Suppressor macrophage (primary cell): ENCODE measurements around the gene GGT7.
"Not testable (repeated sequence)": the region's sequence is repeated elsewhere in the genome, so short reads cannot be mapped to it uniquely, and the experiment has no call there.

Experiments
- DNase-seq, 4 experiments: peaks; one replicate each; pipeline ENCODE4 v3.0.0-alpha.2; 2020 to 2022

Gene GGT7

GRCh38 chr20:34842143-34842542, 30.5 kb downstream of the GGT7 start:
- DNase-seq, result no peak

DNA sequence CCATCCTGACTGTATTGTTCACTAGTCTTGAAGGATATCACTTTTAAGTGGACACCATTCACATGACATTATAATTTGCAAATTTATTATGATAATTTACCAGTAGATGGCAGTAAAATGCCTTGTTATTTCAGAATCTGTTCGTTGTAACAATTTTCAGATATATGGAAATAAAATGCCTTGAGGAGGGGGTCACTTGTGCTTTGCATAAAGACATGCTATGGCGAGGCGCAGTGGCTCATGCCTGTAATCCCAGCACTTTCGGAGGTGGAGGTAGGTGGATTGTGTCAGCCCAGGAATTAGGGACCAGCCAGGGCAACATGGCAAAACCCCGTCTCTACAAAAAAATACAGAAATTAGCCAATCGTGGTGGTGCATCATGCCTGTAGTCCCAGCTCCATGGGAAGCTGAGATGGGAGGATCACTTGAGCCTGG, 38.2 kb downstream of the GGT7 start:
- peak in 2 of 4 experiments; percentile 71 to 78 for DNase-seq

DNA sequence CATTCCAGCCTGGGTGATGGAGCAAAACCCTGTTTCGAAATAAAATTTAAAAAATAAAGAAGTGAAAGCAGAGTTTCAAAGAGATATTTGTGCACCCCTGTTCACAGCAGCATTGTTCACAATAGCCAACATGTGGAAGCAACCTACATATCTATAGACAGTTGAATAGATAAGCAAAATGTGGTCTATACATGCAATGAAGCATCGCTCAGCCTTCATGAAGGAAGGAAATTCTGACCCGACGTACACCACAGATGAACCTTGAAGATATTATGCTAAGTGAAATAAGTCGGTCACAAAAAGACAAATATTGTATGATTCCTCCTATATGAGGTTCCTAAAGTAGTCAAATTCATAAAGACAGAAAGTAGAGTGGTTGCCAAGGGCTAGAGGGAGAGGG, 40.7 kb downstream of the GGT7 start:
- peak in 3 of 4 experiments; percentile 10 to 29 (median 13) for DNase-seq

- DNase-seq, result no peak
Measured at GRCh38 chr20:34829191-34829590, 43.5 kb downstream of the GGT7 start.

DNA sequence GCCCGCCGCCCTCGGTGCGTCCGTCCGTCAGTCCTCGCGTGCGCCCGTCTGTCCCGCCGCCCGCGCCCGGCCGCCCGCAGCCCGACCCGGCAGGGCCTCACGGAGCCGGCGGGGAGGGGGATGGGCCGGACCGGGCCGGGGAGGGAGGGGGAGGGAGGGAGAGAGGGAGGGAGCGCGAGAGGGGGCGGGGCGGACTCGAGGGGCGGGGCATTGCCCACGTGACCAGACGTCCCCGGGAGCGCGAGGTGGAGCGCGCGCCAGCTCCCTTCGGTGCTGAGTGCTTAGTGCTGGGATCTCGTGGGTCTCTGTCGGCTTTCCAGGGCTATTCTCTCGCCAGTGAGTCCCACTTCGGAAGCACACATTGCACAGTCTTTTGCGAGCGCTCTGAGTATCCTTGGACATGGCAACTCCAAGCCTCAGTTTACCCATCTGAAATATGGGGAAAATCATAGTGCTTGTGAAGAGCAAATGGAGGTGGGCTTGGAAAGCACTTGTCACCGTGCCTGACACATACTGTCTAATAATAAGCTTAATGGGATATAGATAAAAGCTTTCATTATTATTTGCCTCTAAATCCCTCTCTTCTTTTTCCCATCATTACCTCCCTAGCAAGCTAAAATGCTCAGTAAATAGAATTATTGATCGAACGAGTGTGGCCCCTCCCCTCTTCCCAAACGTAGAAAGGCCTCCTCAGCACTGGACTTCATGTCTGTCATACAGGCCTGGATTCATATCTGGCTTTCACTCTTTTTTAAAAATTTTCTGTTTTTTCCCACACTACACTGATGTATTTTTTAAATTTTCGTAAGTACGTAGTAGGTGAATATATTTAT, 46.9 kb downstream of the GGT7 start, which contains the start of gene NCOA6:
NCOA6 (minus strand) TSS at position 122 of the 833 bp plus-strand sequence. CDS start 43,296 bp downstream, outside the sequence.
- peak; percentile 86 to 95 (median 92) for DNase-seq

DNA sequence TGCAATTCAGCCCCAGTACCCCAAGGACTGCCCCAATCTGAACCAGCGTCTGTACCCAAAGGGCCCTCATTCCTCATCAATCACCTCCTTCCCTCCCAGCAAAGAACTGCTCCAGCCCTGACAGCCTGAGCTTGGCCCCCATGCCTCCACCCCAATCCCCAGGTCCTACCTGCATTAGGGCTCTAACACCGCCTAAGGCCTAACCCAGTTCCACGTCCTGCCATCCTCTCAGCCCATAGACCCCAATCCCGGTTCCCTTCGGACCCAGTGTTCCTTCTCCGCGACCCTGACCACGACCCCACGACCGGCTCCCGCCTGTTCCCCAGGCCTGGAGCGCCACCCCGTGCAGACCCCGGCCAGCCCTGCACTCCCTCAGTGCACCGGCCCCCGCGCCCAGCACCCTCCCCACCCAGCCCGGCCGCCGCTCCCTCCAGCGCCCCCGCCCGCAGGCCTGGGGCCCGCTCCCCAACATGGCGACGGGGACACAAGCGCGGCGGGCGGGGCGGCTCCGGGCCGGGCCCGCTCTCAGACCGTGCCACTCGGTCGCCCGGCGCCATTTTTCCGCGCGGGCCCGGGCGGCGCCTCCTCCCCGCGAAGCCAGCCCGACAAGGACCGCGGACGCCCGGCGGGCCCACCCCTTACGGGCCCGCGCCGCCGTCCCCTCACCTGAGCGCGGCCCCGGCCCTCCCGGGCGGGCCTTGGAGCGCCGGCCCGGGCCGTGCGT, 47.7 kb downstream of the GGT7 start:
- DNase-seq, result peak; percentile 70 to 89 (median 76)

GRCh38 chr20:34824452-34824805, 48.2 kb downstream of the GGT7 start:
- peak; percentile 57 to 69 (median 60) for DNase-seq

- no peak for DNase-seq
Measured at GRCh38 chr20:34824026-34824425, 48.6 kb downstream of the GGT7 start.

- no peak for DNase-seq
Measured at GRCh38 chr20:34820805-34821578, 51.7 kb downstream of the GGT7 start.

GRCh38 chr20:34817801-34818200, 54.9 kb downstream of the GGT7 start:
- DNase-seq, result no peak

GRCh38 chr20:34817072-34817471, 55.6 kb downstream of the GGT7 start:
- DNase-seq, result no peak

DNA sequence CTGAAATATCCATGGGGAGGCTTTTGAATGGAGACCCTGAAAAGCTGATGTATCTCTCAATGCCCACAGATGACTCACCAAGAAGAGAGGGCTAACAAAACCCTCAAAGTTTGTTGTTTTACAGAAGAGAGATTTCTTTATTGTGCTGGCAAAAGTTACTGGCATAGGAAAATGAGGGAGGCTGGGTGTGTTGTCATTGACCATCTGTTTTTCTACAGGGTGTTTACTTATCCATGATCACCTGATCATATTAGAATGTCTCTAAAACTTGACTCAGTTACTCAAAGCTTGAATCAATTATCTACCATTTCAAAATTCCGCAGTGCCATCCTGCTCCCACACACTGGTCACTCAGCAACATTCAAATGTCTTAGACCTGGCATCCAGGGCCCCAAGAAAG, 57.0 kb downstream of the GGT7 start:
- DNase-seq, result no peak

DNA sequence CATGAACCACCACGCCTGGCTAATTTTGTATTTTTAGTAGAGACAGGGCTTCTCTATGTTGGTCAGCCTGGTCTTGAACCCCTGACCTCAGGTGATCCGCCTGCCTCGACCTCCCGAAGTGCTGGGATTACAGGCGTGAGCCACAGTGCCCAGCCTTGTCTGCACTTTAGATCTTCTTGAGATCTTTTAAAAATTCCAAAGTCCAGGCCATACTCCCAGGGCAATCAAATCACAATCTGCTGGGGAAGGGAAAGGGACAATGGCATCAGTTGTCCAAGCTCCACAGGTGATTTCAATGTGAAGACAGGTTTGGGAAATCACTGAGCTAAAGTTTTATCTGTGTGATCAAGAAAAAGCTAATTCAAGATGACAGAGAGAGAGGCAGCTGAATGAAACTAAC, 64.1 kb downstream of the GGT7 start:
- no peak for DNase-seq

- not testable (repeated sequence) for DNase-seq
Measured at GRCh38 chr20:34807944-34808465, 64.7 kb downstream of the GGT7 start.

DNA sequence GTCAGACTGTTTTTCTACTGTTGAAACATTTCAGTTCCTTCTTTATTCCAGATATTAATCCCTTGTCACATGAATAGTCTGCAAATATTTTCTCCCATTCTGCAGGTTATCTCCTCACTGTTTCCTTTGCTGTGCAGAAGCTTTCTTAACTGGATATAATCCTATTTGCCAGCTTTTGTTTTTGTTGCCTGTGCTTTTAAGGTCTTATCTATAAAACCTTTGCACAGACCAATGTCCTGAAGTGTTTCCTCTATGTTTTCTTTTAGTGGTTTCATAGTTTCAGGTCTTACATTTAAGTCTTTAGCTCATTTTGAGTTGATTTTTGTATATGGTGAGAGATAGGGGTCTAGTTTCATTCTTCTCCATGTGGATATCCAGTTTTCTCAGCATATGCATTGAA, 66.4 kb downstream of the GGT7 start:
- DNase-seq, result no peak

DNA sequence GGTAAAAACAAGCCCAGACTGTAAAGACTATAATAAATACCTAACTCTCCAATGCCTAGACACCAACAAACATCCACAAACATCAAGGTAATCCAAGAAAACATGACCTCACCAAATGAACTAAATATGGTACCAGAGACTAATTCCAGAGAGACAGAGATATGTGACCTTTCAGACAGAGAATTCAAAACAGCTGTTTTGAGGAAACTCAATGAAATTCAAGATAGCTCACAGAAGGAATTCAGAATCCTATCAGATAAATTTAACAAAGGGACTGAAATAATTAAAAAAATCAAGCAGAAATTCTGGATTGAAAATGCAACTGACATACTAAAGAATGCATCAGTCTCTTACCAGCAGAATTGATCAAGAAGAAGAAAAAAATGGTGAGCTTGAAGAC, 73.8 kb downstream of the GGT7 start:
- DNase-seq, result no peak

DNA sequence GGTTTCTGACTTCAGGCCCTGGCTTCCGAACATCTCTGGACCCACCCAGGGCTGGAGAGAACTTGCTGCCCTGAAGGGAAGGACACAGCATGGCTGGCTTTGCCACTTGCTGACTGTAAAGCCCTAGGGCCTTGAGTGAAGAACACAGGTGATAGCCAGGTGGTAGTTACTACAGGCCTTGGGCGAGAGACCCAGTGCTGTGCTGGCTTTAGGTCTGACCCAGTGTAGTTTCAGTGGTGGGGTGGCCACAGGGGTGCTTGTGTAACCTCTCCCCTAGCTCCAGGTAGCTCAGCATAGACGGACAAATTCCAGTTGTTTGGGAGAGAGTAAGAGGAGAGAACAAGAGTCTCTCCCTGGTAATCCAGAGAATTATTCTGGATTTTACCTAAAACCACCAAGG, 74.3 kb downstream of the GGT7 start:
- no peak for DNase-seq

DNA sequence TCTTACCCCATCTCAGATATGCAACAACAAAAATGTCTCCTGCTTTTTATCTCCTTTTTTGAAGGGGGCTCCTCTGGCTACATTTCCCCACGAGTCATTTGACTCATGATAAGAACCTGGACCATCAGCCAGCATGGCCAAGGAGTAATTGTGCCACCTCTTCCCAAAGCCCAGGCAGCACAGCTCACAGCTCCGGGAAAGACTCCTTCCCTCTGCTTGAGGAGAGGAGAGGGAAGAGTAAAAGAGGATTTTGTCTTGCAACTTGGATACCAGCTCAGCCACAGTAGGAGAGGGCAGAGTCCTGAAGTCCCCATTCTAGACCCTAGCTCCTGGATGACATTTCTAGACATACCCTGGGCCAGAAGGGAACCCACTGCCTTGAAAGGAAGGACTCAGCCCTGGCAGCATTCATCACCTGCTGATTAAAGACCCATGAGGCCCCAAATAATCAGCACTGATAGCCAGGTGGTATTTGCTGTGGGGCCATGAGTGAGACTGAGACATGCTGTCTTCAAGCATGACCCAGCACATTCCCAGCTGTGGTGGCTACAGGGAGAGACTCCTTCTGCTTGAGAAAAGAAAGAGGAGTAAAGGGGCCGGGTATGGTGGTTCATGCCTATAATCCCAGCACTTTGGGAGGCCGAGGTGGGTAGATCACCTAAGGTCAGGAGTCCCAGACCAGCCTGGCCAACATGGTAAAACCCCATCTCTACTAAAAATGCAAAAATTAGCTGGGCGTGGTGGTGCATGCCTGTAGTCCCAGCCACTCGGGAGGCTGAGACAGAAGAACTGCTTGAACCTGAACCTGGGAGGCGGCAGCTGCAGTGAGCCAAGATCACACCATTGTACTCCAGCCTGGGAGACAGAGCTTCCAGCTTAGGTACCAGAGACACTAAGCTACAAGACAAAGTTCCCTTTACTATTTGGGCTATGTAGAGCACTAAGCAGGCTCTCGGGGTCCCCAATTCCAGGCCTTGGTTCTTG, 75.4 kb downstream of the GGT7 start:
- no peak for DNase-seq
